HG03558 (cell line): ENCODE results near the gene RPH3AL.

Experiments
- ATAC-seq: cut with Tn5 transposase; IDR thresholded peaks from one replicate; pipeline ENCODE4 v1.9.1; 2021; ENCODE audit warnings: moderate number of reproducible peaks; ENCODE audit not compliant: unreplicated experiment; ENCODE audit errors: extremely low read depth

Gene RPH3AL

DNA sequence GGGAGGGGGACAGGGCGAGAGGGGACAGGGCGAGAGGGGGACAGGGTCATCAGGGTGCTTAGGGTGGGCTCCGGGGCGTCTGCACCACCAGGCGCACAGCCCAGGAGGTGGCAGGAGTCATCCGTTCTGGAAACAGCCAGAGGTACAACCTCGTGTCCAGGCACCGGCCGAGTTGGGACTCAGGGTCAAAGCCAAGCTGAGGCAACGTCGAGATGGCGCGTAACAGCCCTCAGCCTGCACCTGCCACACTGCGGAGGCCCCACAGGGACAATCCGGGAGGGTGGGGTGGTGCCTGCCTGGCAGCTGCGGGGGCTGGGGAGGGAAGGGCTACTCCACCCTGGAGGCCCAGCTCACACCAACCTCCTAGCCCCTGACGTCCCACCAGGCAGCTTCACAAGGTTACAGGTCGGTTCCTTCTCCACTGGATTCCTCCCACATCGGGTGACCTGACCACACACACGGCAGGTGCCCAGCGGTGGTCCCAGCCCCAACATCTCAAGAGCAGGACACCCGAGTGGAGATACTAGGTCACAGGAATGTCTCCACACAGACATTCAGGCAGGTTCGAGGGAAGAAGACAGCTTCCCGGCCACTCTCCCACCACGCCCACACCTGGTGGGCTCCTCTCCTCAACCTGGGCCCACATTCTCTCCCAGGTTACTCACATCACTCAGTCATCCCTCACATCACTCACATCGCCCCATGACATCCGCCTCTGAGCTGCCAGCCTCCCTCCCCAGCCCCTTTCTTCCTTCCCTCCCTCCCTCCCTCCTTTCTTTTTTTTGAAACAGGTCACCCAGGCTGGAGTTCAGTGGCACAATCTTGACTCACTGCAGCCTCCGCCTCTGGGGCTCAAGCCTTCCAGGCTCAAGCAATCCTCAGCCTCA lies 47.3 kb downstream of the RPH3AL start:
- no peak for ATAC-seq

DNA sequence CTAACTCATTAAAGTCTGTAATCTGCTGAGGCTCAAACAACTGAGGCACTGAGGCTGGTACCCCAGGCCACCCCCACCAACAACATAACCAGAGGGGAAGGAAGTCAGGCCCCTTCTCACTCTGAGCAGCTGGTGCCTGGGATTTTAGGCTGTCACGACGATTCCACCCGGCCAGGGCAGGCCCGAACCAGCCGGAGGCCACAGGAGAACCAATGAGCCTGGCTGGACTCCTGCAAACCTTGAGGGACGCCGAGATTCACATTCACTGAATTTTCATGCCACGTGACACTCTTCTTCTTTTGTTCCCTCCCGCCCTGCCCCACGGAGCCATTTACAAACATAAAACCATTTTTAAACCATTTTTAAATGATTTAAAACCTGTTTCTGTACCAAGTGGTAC lies 48.1 kb downstream of the RPH3AL start:
- ATAC-seq, result no peak

DNA sequence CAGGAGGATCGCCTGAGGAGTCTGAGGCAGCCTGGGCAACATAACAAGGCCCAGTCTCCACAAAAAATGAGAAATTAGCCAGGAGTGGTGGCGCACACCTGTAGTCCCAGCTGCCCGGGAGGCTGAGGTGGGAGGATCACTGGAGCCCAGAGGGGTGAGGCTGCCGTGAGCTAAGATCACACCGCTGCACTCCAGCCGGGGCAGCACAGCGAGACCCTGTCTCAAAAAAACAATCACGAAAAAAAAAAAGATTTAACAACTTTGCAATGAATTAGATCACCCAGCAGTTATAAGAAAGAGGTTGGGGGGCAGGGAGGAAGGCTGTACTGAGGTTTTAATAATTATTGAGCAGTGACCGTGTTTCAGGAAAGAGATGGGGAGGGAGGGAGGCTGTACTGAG lies 49.4 kb downstream of the RPH3AL start:
- no peak for ATAC-seq

DNA sequence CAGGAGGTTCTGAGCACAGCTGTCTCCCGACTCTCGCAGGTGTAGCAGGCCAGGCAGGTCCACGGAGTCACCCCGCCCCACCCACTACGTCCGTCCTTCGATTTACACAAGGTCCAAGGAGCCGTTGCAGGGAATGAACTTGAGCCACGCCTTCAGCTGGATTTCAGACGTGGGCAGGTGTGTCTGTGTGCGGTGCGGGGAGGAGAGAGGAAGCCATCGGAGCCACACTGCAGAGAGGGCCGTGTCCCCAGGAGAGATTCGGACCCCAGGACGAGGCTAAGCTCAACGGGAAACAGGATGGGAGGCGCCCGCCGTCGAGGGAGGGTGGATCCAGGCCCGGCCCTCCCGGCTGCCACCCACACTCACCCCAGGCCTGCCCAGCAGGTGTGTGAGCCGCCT lies 50.3 kb downstream of the RPH3AL start:
- ATAC-seq, result no peak

DNA sequence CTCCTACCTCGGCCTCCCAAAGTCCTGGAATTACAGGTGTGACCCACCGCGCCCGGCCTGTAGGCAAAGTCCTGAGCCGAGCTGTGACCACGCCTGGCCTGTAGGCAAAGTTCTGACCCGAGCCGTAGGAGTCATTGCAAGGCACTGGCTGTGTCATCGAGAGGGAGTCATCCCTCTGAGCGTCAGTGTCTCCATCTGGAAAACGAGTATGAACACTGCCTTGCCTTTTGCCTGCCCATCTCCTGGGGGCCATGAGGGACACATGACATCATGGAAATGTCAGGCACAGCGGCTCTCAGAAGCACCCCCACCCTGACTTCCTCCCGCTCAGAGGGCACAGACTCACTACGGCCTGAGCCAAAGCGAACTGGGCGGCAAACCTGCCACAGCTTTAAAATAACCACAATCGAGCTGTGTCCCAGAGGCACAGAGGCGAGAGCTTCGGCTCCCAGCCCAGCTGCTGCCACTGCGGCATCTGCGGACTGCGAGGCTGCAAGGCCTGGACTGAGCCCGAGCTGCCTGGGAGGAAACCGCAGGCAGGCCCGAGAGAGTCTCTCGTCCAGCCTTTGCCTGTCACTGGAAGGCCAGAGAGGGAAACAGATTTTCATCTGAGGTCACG lies 50.8 kb downstream of the RPH3AL start:
- no peak for ATAC-seq

DNA sequence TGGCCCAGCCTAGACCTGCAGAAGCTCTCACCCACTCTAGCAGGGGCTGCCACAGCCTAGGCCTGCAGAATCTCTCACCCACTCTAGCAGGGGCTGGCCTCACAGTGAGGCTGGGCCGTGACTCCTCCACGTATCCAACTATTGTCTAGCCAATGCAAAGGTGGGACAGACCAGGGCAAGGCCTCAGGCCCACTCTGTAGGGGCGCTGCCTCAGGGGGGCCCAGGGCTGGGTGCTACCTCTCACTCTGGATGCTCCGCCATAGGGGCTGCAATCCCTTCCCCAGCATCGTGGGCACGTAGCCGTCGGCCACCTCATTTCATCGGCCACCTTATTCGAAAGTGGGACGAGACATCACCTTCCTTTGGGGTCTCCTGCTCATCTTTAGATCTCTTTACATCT lies 51.7 kb downstream of the RPH3AL start:
- ATAC-seq, result no peak

DNA sequence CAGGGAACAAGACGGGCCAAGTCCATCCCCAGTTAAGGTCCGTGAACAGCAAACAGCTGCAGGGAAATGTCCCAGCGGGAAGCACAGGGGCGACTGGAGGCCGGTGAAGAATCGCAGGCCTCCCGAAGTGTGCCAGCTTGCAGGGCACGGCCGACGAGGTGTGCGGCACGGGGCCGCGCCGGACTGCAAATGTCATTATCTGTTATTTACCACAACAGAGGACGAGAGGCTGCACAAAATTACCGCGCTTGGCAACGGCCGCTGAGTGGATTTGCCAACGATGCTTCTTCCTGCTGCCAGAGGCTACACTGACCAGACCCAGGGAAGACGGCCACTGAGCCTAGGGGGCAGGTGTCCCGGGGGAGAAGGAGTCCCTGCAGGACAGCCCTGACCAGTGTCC lies 53.1 kb downstream of the RPH3AL start:
- no peak for ATAC-seq

DNA sequence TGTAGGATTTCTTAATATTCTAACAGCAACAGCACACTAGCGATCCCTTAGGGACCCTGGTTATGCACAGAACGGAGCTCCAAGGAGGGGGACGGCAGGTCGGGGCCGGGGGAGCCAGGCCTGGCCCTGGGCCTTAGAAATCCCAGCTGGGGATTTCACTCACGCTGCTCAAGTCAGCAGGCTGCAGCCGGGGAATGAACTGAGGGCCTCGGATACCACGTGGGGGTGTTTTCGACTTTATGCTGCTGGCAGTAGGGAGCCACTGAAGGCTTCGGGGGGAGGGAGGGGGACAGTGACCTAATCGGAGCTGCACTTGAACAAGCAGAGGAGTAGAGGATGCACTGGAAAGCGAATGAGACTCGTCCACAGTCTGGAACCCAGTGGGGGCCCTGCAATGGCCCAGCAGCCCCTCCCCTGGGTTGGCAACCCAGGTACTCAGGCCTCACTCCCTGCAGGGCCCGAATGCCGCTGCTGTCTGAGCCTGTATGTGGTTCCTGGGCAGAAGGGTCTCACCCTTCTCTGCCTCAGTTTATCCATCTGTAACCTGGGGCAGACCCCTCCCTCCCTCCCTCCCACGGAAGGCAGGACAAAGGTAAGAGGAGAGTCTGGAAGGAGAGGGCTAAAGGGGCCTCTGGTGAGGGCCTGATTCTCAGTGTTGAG lies 53.7 kb downstream of the RPH3AL start:
- ATAC-seq, result no peak

DNA sequence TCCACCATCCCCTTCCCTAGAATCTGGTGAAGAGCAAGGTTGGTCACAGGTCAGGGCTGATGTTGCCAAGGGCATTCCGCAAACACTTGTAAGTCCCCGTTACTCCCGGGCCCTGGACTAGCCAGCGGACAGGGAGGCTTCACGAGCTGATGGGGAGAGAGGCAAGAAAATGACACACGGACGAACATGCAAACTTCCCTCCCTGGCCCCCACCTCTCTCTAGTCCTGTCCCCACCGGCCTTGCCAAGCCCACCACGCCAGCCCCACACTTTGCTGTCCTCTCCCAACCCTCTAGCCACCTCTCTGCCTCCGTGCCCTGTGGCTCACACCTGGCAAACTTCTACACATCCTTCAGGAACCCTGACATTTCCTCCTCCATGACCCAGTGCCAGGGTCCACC lies 54.8 kb downstream of the RPH3AL start:
- no peak for ATAC-seq

DNA sequence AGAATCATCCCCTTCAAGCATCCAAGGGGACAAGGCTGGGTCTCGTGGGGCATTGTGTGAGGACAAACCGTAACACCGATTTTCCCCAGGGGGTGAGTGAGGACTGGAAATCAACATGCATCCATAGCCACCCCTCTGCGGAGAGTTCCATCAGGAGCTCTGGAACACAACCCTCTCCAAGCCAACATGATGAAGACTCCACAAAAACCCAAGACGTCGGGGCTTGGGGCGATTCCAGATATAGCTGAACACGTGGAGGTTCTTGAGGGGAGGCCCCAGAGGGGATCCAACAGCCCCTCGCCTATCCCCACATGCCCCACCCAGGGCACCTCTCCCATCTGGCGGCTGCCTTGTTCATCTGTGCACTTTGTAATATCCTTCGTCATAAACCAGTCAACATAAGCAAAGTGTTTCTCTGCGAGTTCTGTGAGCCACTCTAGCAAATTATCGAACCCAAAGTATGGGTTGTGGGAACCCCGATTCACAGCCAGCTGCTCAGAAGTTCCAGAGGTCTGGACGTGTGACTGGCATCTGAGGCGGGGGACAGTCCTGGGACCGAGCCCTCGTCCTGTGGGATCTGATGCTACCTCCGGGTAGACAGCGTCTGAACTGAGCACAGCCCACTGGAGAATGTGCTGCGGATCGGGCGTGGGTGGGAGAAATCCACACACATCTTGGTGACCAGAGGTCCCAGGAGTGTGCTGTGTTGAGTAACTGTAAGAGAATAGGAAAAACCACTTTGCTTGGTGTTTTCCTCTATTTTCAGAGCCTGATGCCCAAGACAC lies 55.5 kb downstream of the RPH3AL start:
- ATAC-seq, result no peak

DNA sequence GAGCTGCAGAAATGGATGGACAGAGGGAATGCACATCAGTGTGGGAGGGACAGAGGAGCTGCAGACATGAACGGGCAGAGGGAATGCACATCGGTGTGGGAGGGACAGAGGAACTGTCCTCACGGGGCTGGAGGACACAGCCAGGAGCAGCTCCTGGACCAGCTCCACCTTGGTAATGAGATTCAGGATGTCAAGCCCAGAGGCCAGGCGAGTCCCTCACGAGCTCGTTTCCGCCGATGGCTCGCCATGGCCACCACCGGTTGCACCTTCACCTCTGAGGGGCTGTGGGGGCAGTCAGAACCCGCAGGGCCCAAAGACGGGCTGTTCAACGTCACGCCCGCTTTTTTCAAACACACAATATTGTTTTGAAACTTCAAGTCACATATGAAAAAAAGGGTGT lies 56.2 kb downstream of the RPH3AL start:
- no peak for ATAC-seq

DNA sequence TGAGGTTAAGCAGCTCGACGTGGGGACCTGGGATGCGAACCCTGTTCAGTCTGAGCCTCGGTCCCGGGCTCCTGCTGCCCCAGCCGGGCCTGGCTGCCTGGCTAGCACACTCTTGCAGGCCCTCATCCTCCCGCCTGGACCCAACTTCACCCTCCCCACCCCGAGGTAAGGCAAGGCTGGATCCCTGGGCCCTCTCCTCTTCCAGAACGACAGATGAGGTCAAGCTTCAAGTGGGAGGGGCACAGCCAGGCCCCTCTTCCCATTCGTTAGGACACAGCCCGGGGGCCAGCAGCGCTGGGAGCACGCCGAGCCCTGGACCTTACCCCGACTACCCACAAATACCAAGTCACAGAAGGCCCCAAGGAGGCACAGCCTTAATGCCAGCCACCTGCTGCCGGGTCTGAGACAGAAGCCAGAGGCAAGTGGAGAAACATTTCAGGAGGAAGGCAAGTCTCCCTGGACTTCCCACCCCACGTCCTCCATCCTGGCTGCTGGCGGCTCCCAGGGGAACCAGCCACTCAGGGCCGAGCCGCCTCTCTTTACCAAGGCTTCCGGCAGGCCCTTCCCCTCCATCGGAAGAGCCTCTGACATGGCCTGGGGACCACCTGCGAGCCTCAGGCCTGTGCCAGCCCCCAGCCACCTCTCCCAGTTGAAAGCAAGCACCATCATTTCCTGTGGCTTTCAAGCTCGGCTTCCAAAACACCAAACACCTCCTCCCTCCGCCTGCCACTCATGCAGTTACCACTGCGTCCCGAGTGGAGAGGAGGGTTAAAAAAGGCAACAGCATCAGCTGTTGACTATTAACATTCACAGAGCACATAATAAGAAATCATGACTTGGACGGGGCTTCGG lies 59.9 kb downstream of the RPH3AL start:
- ATAC-seq, result no peak

DNA sequence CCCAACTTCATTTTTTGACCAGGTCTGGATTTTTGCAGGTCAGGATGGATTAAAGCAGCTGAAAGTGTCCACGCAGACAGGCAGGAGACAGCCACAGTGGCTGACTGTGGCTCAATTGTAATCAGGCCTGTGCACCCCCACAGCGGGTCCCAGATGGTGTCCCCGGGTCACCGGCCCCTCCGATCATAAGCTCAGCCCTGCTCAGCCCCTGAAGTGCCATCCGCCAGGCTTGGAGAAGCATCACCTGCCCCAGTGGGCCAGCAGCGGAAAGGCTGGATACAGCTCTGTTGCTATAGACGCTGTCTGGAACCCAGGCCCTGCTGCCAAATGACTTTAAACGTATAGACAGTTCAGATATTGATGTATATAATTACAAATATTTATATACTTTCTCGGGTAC lies 60.6 kb downstream of the RPH3AL start:
- no peak for ATAC-seq

DNA sequence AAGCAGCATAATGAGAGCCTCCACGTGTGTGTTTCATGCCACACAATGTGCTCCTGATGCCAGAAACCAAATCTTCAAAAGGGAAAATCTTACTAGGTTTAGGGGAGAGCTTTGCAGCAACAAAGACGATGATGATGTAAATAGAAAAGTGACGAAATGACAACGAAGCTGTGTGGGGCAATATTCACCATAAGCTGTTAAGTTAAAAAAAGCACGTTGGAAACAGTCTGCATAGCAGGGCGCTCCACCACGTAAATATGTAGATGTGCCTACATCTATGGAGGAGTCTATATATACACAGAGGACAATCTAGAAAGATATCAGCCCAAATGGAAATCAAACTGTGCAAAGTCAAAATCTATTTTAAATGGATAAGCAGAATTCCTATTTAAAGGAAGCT lies 61.0 kb downstream of the RPH3AL start:
- no peak for ATAC-seq

DNA sequence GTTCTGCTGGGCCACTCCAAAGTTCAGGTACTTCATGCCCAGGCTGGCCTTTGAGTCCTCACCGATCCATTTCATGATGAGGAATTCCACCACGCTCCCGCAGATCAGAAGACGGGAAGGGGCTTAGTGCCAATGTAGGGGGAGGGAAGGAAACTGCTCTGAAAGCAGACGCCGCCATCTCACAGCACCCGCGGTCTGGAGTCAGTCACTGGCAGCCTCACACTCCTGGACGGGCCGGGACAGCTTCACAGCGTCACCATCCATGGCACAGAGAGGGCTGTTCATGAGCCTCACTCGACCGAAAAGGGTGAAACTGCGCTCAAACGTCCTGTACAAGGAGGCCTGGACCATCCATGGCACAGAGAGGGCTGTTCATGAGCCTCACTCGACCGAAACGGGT lies 62.0 kb downstream of the RPH3AL start:
- no peak for ATAC-seq

DNA sequence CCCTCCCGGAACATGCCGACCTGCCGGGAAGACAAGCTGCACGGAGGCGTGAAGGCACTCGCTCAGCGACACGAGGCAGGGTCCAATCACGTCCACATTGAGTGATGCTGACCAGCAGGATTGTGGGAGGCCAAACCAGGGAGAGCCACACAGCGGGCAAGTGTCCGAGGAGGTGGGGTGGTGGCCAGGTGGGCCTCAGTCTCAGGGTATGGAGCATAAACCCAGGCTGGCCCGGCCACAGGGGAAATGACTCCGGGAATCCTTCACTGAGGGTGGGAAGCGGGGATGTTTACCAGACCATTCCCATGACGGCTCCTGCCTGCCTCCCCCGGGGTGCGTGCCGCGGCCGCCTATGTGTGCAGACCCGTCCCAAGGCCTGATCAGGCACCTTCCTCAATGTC lies 62.5 kb downstream of the RPH3AL start:
- no peak for ATAC-seq

DNA sequence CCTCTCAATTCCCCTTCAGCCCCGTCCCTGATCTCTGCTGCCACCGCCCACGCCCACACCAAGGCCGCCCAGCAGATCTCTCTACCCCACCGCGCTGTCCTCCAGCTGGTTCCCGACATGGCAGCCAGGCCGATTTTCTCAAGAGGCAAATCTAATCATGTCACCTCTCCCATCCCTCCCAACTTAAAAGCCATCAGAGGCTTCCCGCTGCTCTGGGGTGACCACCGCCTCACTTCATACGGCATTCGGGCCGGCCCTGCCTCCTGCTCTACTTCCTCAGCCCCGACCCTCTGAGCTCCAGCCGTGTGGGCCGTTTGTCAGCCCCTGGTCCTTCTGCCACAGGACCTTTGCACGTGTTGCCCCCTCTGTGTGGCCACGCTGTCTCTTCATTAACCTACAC lies 63.2 kb downstream of the RPH3AL start:
- no peak for ATAC-seq

DNA sequence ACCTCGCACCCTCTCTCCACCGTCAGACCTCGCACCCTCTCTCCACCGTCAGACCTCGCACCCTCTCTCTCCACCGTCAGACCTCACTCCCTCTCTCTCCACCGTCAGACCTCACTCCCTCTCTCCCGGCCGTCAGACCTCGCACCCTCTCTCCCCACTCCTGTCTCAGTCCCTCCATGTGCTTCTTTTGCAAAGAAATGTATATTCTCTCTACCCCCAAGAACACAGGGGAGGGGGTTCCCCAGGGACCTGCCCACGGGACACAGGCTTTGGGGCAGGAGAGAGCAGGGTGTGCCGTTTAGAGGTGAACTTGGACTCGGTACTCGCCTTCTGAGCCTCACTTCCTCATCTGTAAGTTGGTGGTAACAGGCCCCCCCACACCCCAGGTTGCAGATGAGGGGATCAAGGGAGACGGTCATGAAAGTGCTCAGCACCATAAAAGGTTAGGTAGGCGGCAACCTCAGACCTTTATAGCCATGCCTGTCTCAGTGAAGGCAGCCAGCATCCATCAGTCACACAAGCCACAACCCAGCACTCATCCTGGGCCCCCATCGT lies 63.7 kb downstream of the RPH3AL start:
- ATAC-seq, result no peak

DNA sequence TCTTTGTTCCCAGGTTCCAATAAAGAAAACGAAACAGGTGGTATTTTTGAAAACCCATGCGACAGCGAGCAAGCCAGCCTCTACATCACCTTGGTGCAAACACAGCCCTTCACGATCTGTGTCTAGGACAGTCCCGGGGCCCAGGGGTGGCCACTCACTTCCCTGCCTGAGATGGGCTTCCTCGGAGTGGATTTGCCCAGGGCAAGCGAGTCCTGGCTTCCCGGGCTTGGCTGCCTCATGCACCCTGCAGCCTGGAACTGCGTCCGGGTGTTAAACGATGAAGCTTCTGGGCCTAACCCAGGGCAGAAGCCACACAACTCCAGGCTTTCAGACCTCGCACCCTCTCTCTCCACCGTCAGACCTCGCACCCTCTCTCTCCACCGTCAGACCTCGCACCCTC lies 66.0 kb downstream of the RPH3AL start:
- no peak for ATAC-seq
